Adrenal gland (tissue), 19 donors: Measurements from ENCODE around the gene ELP5. TPM values are rescaled to one million over a fixed set of nuclear protein-coding genes. Genes with fewer than 3 reads are reported as not detected.

Experiments used
- DNase-seq, 7 donors: peaks; one replicate each; pipeline ENCODE4 v3.0.0-alpha.2; 2019 to 2020
- H3K27ac ChIP-seq, 5 donors: fragments of 200-600 bp; sonication (generic) in 4 of 5; 1 replicate in 3 of 5; 2 replicates in 2 of 5; pipeline versions ENCODE4 v1.5.1 to v1.8.0; 2016 to 2020; ENCODE audit warnings: mild to moderate bottlenecking in 1 of 5
- H3K27me3 ChIP-seq: fragments of 200-600 bp; 2 replicates; pipeline ENCODE4 v1.8.0; 2021
- H3K36me3 ChIP-seq, 2 donors: fragments of 200-600 bp; replicated peaks in 1 of 2; 1 replicate in 1 of 2; 2 replicates in 1 of 2; pipeline versions ENCODE4 v1.5.1 to v1.8.0; 2018 to 2022
- H3K4me1 ChIP-seq, 2 donors: fragments of 200-600 bp; replicated peaks in 1 of 2; 1 replicate in 1 of 2; 2 replicates in 1 of 2; pipeline versions ENCODE4 v1.5.1 to v1.8.0; 2018 to 2021
- H3K4me3 ChIP-seq, 4 donors: fragments of 200-600 bp; sonication (generic) in 3 of 4; one replicate each; pipeline ENCODE4 v1.5.1; 2016 to 2018
- H3K9me3 ChIP-seq, 3 donors: fragments of 200-600 bp; sonication (generic) in 1 of 3; replicated peaks in 1 of 3; 1 replicate in 2 of 3; 2 replicates in 1 of 3; pipeline versions ENCODE4 v1.5.1 to v1.8.0; 2016 to 2021
- CTCF ChIP-seq, 6 experiments: fragments of 450-650 bp in 4 of 6; fragments of 200-600 bp in 2 of 6; sonication (generic) in 1 of 6; IDR thresholded peaks; 1 replicate in 5 of 6; 2 replicates in 1 of 6; pipeline versions ENCODE4 v1.5.1 to v1.8.0; 2016 to 2021; ENCODE audit warnings: antibody characterized with exemption in 6 of 6, mild to moderate bottlenecking in 2 of 6, moderate library complexity in 1 of 6
- POLR2A ChIP-seq, 2 donors: fragments of 450-650 bp; IDR thresholded peaks; one replicate each; pipeline ENCODE4 v1.6.1; 2017; ENCODE audit warnings: antibody characterized with exemption in 2 of 2, mild to moderate bottlenecking in 2 of 2, moderate library complexity in 1 of 2
- WGBS, 4 donors: extraction: QIAGEN DNeasy Blood & Tissue Kit in 2 of 4; methylation state at CpG; one replicate each; pipeline versions ENCODE4 v1.1.5 to v1.1.7; 2013 to 2017; 5-methylcytosine and 5-hydroxymethylcytosine counted together
- intact Hi-C, 2 donors: fragments of 100-400 bp; cut with DNase I; formaldehyde crosslinking; loops; one replicate each; pipeline versions ENCODE4 v1.14.1 to v1.15.0; 2022 to 2023
- long read RNA-seq, 10 donors: library from polyadenylated mRNA in 3 of 10; unstranded in 2 of 10; stranded (forward) in 1 of 10; transcript quantifications; one replicate each; pipeline ENCODE4 v2.0.0 and lab custom pipeline, GENCODE V29; 2021 to 2026
- polyA plus RNA-seq, 3 donors: library from polyadenylated mRNA; stranded (reverse); fragments of 200-250 nt in 2 of 3; fragments of 350-450 nt in 1 of 3; fragmentation: Illumina TruSeq in 1 of 3; extraction: RNeasy Lipid Tissue Mini Kit (QIAGEN cat#74804) in 1 of 3; gene quantifications; one replicate each; pipeline ENCODE4 v1.2.3, GENCODE V29; 2013 to 2014
- total RNA-seq, 9 donors: library from RNA; depleted of rRNA in 4 of 9; stranded (reverse); fragments of >200 nt in 4 of 9; fragments of 120-200 nt in 1 of 9; fragmentation: NEBNext Ultra II Directional in 1 of 9; extraction: Animal tissue kit (Norgen Biotek cat#: 25700) in 1 of 9; gene quantifications; one replicate each; pipeline versions ENCODE4 v1.1.0 to v1.2.4, GENCODE V29; 2013 to 2023
- donor health status: healthy with polysubstance abuse.
- donor health status: Bipolar disorder and iron deficiency.
- donor health status: DM: yes; HTN: yes; CAD: no.
- donor health status: DM: no; HTN: no; CAD: no.
- donor health status: DM: no; HTN: no; CAD: no.
- donor health status: DM: yes; HTN: yes; CAD: no.

ELP5 gene
- total RNA-seq (10 to 100 TPM; 28.0 to 82.7 (median 58.8) TPM), polyA plus RNA-seq (10 to 100 TPM; 39.0 to 96.5 (median 77.4) TPM)
- long read RNA-seq, donor 1, transcript ELP5-213 (3 exons, 510 nt): minor isoform, 7 of 43 reads
- long read RNA-seq, donor 1, transcript ELP5-210 (4 exons, 687 nt): minor isoform, 10 of 43 reads
- long read RNA-seq, donor 1, transcript ELP5-204 (8 exons, 1,423 nt): major isoform, 13 of 43 reads
- long read RNA-seq, donor 1, partial matches to known transcripts: 0 of 43 reads
- long read RNA-seq, donor 1, other reads (novel, unspliced or antisense): 0 of 43 reads
- long read RNA-seq, donor 2, transcript ELP5-210 (4 exons, 687 nt): minor isoform, 5 of 26 reads
- long read RNA-seq, donor 2, transcript ELP5-204 (8 exons, 1,423 nt): major isoform, 8 of 26 reads
- long read RNA-seq, donor 2, partial matches to known transcripts: 5 of 26 reads
- long read RNA-seq, donor 2, other reads (novel, unspliced or antisense): 0 of 26 reads
- long read RNA-seq, donor 3, transcript ELP5-213 (3 exons, 510 nt): minor isoform, 5 of 44 reads
- long read RNA-seq, donor 3, transcript ELP5-204 (8 exons, 1,423 nt): minor isoform, 9 of 44 reads
- long read RNA-seq, donor 3, transcript ELP5-210 (4 exons, 687 nt): major isoform, 10 of 44 reads
- long read RNA-seq, donor 3, partial matches to known transcripts: 15 of 44 reads
- long read RNA-seq, donor 3, other reads (novel, unspliced or antisense): 0 of 44 reads
- long read RNA-seq, donor 4, transcript ELP5-204 (8 exons, 1,423 nt): major isoform, 13 of 24 reads
- long read RNA-seq, donor 4, partial matches to known transcripts: 3 of 24 reads
- long read RNA-seq, donor 4, other reads (novel, unspliced or antisense): 4 of 24 reads
- long read RNA-seq, donor 5, transcript ELP5-210 (4 exons, 687 nt): minor isoform, 11 of 91 reads
- long read RNA-seq, donor 5, transcript ELP5-212 (5 exons, 671 nt): minor isoform, 8 of 91 reads
- long read RNA-seq, donor 5, transcript ELP5-204 (8 exons, 1,423 nt): major isoform, 33 of 91 reads
- long read RNA-seq, donor 5, transcript ELP5-214 (6 exons, 2,209 nt): minor isoform, 13 of 91 reads
- long read RNA-seq, donor 5, partial matches to known transcripts: 10 of 91 reads
- long read RNA-seq, donor 5, other reads (novel, unspliced or antisense): 7 of 91 reads
- long read RNA-seq, donor 6, transcript ELP5-210 (4 exons, 687 nt): major isoform, 13 of 31 reads
- long read RNA-seq, donor 6, transcript ELP5-204 (8 exons, 1,423 nt): minor isoform, 10 of 31 reads
- long read RNA-seq, donor 6, partial matches to known transcripts: 2 of 31 reads
- long read RNA-seq, donor 6, other reads (novel, unspliced or antisense): 1 of 31 reads
- long read RNA-seq, donor 7, transcript ELP5-210 (4 exons, 687 nt): major isoform, 8 of 19 reads
- long read RNA-seq, donor 7, transcript ELP5-213 (3 exons, 510 nt): minor isoform, 5 of 19 reads
- long read RNA-seq, donor 7, partial matches to known transcripts: 0 of 19 reads
- long read RNA-seq, donor 7, other reads (novel, unspliced or antisense): 0 of 19 reads
- long read RNA-seq, donor 8, transcript ELP5-204 (8 exons, 1,423 nt): major isoform, 15 of 21 reads
- long read RNA-seq, donor 8, partial matches to known transcripts: 0 of 21 reads
- long read RNA-seq, donor 8, other reads (novel, unspliced or antisense): 0 of 21 reads
- long read RNA-seq, donor 9, transcript ELP5-210 (4 exons, 687 nt): major isoform, 11 of 27 reads
- long read RNA-seq, donor 9, transcript ELP5-204 (8 exons, 1,423 nt): minor isoform, 7 of 27 reads
- long read RNA-seq, donor 9, partial matches to known transcripts: 5 of 27 reads
- long read RNA-seq, donor 9, other reads (novel, unspliced or antisense): 0 of 27 reads
- long read RNA-seq, donor 10, transcript ELP5-210 (4 exons, 687 nt): major isoform, 7 of 19 reads
- long read RNA-seq, donor 10, transcript ELP5-204 (8 exons, 1,423 nt): major isoform, 7 of 19 reads
- long read RNA-seq, donor 10, partial matches to known transcripts: 0 of 19 reads
- long read RNA-seq, donor 10, other reads (novel, unspliced or antisense): 0 of 19 reads

GRCh38 chr17:7252176-7253043 is at the start of gene ELP5:
ELP5 (plus strand) TSS chr17:7252215; CDS start chr17:7252551, 336 bp downstream.
- no peaks in the 10 kb centered on the region for H3K9me3 ChIP-seq
- peaks cover 0 to 36% of the 10 kb centered on the region in 2 donors for H3K36me3 ChIP-seq
- peak; percentile 26 to 64 for TF ChIP-seq POLR2A (IDR thresholded peaks at IDR 0.05)
- TF ChIP-seq CTCF (IDR thresholded peaks at IDR 0.05): peak in 2 of 6 experiments; percentile 13 to 31
- peak within 1 kb of the TSS; percentile 87 to 92 (median 90) for H3K4me3 ChIP-seq
- 1 to 5% (median 2%) methylated on average over 16 to 55 of the region's 55 CpGs for WGBS, 4 donors
- DNase-seq: peak; percentile 94 to 98 (median 97)
- no peaks in the 10 kb centered on the region for H3K27me3 ChIP-seq
- H3K4me1 ChIP-seq: peaks cover 31 to 39% of the 10 kb centered on the region in 2 donors
- intact Hi-C loops: no loop called here
- peak within 1 kb of the TSS; percentile 93 to 100 (median 99) for H3K27ac ChIP-seq

- peak in 1 of 7 donors; percentile 13 for DNase-seq
- H3K9me3 ChIP-seq: no peaks in the 10 kb centered on the region
- H3K27me3 ChIP-seq: no peaks in the 10 kb centered on the region
- peaks cover 0 to 9% of the 10 kb centered on the region in 2 donors for H3K4me1 ChIP-seq
- intact Hi-C loops: no loop called here
- no peak for TF ChIP-seq POLR2A (IDR thresholded peaks at IDR 0.05)
- no peak for TF ChIP-seq CTCF (IDR thresholded peaks at IDR 0.05)
- peaks cover 0 to 28% of the 10 kb centered on the region in 2 donors for H3K36me3 ChIP-seq
- no peak overlapping the region for H3K27ac ChIP-seq
- no peak overlapping the region for H3K4me3 ChIP-seq
- 93 to 100% (median 97%) methylated on average over 9 to 16 of the region's 16 CpGs for WGBS, 4 donors
Observed at GRCh38 chr17:7203391-7203790, 48.6 kb upstream of the ELP5 start.

GRCh38 chr17:7204336-7204735 is 47.7 kb upstream of the ELP5 start:
- Histone ChIP-seq H3K9me3 (no peaks in the 10 kb centered on the region), H3K27ac (peak overlapping the region in 2 of 5 donors; percentile 57 to 68), H3K4me3 (peak overlapping the region in 1 of 4 donors; percentile 55), H3K27me3 (no peaks in the 10 kb centered on the region), H3K4me1 (peaks cover 0 to 9% of the 10 kb centered on the region in 2 donors), H3K36me3 (peaks cover 0 to 28% of the 10 kb centered on the region in 2 donors)
- TF ChIP-seq POLR2A (IDR thresholded peaks at IDR 0.05) (no peak), CTCF (IDR thresholded peaks at IDR 0.05) (no peak)
- WGBS, 4 donors: 68 to 88% (median 84%) methylated on average over 15 of the region's 15 CpGs
- intact Hi-C loops: no loop called here
- DNase-seq: peak in 2 of 7 donors; percentile 13 to 15
